ENCODE data around the gene COPS6. TPM values are rescaled to one million over a fixed set of nuclear protein-coding genes. Genes with fewer than 3 reads are reported as not detected.
A peak's percentile ranks its signal among the peaks of the same experiment; 100 is the strongest.

Gene COPS6
- total RNA-seq, 1 experiment from 2014 or later, result 155 TPM

GRCh38 chr7:100101016-100101862, 12.5 kb downstream of the COPS6 start, which contains the start of the genes AP4M1 and MCM7:
AP4M1 (plus strand) TSS chr7:100101643; CDS start chr7:100101715, 72 bp downstream.
MCM7 (minus strand) TSS chr7:100101397; CDS start chr7:100101294, 103 bp downstream.
- DNase-seq (ENCODE audit: low read depth), result peak; percentile 99

- peak; percentile 89 for DNase-seq (ENCODE audit: low read depth)
Observed at GRCh38 chr7:100102950-100103840, 14.4 kb downstream of the COPS6 start.

GRCh38 chr7:100105534-100105933, 16.8 kb downstream of the COPS6 start:
- no peak for DNase-seq (ENCODE audit: low read depth)

- no peak for DNase-seq (ENCODE audit: low read depth)
Observed at GRCh38 chr7:100106633-100107032, 17.9 kb downstream of the COPS6 start.

GRCh38 chr7:100107125-100107737, 18.5 kb downstream of the COPS6 start:
- DNase-seq (ENCODE audit: low read depth), result no peak

- no peak for DNase-seq (ENCODE audit: low read depth)
Observed at GRCh38 chr7:100107890-100108289, 19.1 kb downstream of the COPS6 start.

- DNase-seq (ENCODE audit: low read depth), result no peak
Observed at GRCh38 chr7:100109521-100110163, 20.9 kb downstream of the COPS6 start.

GRCh38 chr7:100111156-100111555, 22.4 kb downstream of the COPS6 start:
- DNase-seq (ENCODE audit: low read depth), result no peak

- DNase-seq (ENCODE audit: low read depth), result no peak
Observed at GRCh38 chr7:100111914-100112313, 23.1 kb downstream of the COPS6 start.

- DNase-seq (ENCODE audit: low read depth), result no peak
Observed at GRCh38 chr7:100115026-100115425, 26.3 kb downstream of the COPS6 start.

GRCh38 chr7:100118388-100119071, 29.8 kb downstream of the COPS6 start:
- DNase-seq (ENCODE audit: low read depth), result no peak

GRCh38 chr7:100119072-100119969, 30.6 kb downstream of the COPS6 start, which contains the start of the genes CNPY4 and TAF6:
CNPY4 (plus strand) TSS chr7:100119634; CDS start chr7:100119745, 111 bp downstream.
TAF6 (minus strand) TSS chr7:100119358; CDS start chr7:100114209, 5,149 bp downstream.
- DNase-seq (ENCODE audit: low read depth), result peak; percentile 91

GRCh38 chr7:100119970-100120732, 31.4 kb downstream of the COPS6 start:
- DNase-seq (ENCODE audit: low read depth), result peak; percentile 75

GRCh38 chr7:100120733-100121036, 31.9 kb downstream of the COPS6 start:
- no peak for DNase-seq (ENCODE audit: low read depth)

- no peak for DNase-seq (ENCODE audit: low read depth)
Observed at GRCh38 chr7:100122067-100122466, 33.3 kb downstream of the COPS6 start.

GRCh38 chr7:100122568-100122967, 33.8 kb downstream of the COPS6 start:
- no peak for DNase-seq (ENCODE audit: low read depth)

- DNase-seq (ENCODE audit: low read depth), result no peak
Observed at GRCh38 chr7:100124301-100125230, 35.8 kb downstream of the COPS6 start.
